H1 (cell line): Measurements from ENCODE around the gene SNAP25. TPM values are rescaled to one million over a fixed set of nuclear protein-coding genes. Genes with fewer than 3 reads are reported as not detected.

Experiments
- JUN ChIP-seq: IDR thresholded peaks from 2 replicates; pipeline ENCODE4 v1.6.1; 2011; ENCODE audit warnings: low read depth, mild to moderate bottlenecking, improper control_type of control experiment, low read length
- JUND ChIP-seq: IDR thresholded peaks from 2 replicates; pipeline ENCODE4 v1.6.1; 2011; ENCODE audit warnings: mild to moderate bottlenecking, improper control_type of control experiment, low read length
- NANOG ChIP-seq: IDR thresholded peaks from 2 replicates; pipeline ENCODE4 v1.6.1; 2011; ENCODE audit warnings: low read length, low read depth, mild to moderate bottlenecking, inconsistent platforms; ENCODE audit not compliant: insufficient read depth, poor library complexity, severe bottlenecking
- POLR2AphosphoS5 ChIP-seq: IDR thresholded peaks from 2 replicates; pipeline ENCODE4 v1.6.1; 2011; ENCODE audit warnings: low read depth, low read length
- POU5F1 ChIP-seq: IDR thresholded peaks from 2 replicates; pipeline ENCODE4 v1.6.1; 2011; ENCODE audit warnings: low read depth, mild to moderate bottlenecking, low read length, moderate library complexity
- SP2 ChIP-seq: IDR thresholded peaks from 2 replicates; pipeline ENCODE4 v1.6.1; 2012; ENCODE audit warnings: mild to moderate bottlenecking, low read length, inconsistent platforms
- TAF7 ChIP-seq: optimal IDR thresholded peaks from 2 replicates; pipeline ENCODE3; 2011; ENCODE audit warnings: low read depth, mild to moderate bottlenecking, inconsistent platforms, low read length, moderate library complexity, borderline replicate concordance
- polyA plus RNA-seq, 7 experiments: library from polyadenylated mRNA; depleted of rRNA in 3 of 7; stranded (reverse) in 5 of 7; unstranded in 2 of 7; fragments of >200 nt in 5 of 7; fragments of 200-250 nt in 2 of 7; gene quantifications; 1 replicate in 5 of 7; 2 replicates in 1 of 7; 4 replicates in 1 of 7; pipeline versions ENCODE4 v1.2.1 to v1.2.3, GENCODE V29; 2011 to 2013; ENCODE audit warnings: missing spikeins in 2 of 7, mixed read lengths in 2 of 7
- total RNA-seq: library from RNA; stranded (reverse); fragmentation: NEBNext Ultra II Directional; extraction: Animal tissue kit (Norgen Biotek cat#: 25700); gene quantifications from 2 replicates; pipeline ENCODE4 v1.2.1, GENCODE V29; 2021
- TF ChIP-seq, protein P1 (sequence below): IDR thresholded peaks from 2 replicates; pipeline ENCODE4 v1.6.1; 2011; ENCODE audit warnings: low read depth, mild to moderate bottlenecking, low read length; ENCODE audit not compliant: insufficient read depth
- TF ChIP-seq, protein P2 (sequence below): IDR thresholded peaks from 2 replicates; pipeline ENCODE4 v1.6.1; 2012; ENCODE audit warnings: inconsistent platforms

The SNAP25 gene
- total and polyA plus RNA-seq, 2 of the 8 experiments (the other 6 are each of a cell fraction or from before 2014, with no cell fraction given), result 0.51 to 0.52 TPM

DNA sequence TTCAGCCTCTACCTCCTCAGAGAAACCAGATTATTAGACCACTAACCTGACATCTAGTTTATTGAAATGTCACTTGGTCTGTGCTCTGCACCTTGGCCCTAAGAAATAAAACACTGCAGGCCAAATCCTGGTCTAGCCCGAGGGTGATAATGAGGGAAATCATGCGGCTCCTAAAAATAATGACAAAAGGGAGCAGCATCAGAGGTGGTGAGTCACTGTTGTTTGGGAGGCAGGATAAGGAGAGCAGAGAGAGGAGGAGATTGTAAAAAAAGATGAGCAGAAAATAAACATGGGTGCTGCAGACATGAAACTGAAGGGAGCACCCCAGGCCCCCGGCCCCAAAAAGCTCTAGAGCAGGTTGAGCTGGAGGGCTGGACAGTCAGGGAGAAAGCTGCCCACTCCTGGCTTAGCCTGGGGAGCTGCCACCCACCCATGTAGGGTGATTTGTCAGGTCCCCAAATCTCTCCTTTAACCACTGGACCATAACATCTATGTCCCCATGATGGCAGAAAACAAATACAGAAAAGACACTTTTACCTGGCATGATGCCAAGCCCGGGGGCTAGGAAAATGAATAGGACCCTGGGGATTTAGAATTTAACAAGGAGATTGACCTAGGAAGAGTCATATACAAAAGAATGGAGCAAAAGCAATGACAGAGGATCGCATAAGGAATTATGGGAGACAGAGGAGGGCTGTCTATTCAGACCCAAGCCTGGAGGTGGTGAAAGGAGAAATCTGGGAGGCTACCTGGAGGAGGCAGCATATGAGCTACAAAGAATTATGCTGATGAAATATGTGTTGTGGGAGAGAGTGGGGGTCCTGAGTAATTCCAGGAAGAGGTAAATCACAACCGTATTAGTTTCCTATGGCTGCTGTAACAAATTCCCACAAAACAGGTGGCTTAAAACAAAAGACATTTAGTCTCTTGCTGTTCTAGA lies 103.7 kb downstream of the SNAP25 start (continued):
- TF ChIP-seq NANOG (no peak), TAF7 (no peak), JUN (no peak), POLR2AphosphoS5 (no peak), JUND (no peak), POU5F1 (no peak), SP2 (no peak)
- TF ChIP-seq, protein P1, sequence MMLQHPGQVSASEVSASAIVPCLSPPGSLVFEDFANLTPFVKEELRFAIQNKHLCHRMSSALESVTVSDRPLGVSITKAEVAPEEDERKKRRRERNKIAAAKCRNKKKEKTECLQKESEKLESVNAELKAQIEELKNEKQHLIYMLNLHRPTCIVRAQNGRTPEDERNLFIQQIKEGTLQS, result no peak
- TF ChIP-seq, protein P2, sequence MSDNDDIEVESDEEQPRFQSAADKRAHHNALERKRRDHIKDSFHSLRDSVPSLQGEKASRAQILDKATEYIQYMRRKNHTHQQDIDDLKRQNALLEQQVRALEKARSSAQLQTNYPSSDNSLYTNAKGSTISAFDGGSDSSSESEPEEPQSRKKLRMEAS, result no peak
